Regular cardiac myocyte (primary cell): Measurements from ENCODE around the gene NUBP1. TPM values are rescaled to one million over a fixed set of nuclear protein-coding genes. Genes with fewer than 3 reads are reported as not detected.

ENCODE experiments used
- total RNA-seq: library from RNA; depleted of rRNA; stranded (reverse); fragments of >200 nt; gene quantifications from 2 replicates; pipeline ENCODE4 v1.2.3, GENCODE V29; 2014

Gene NUBP1
- 15.5 and 27.4 TPM in 2 replicates for total RNA-seq

GRCh38 chr16:10743610-10744369, at the start of gene NUBP1:
Gene NUBP1 (plus strand): TSS chr16:10743842. CDS start chr16:10743864, 22 bp downstream.

GRCh38 chr16:10694830-10695229, 48.8 kb upstream of the NUBP1 start, which contains the start of gene TEKT5:
Gene TEKT5 (minus strand): TSS chr16:10694930. CDS start chr16:10694873, 57 bp downstream.

GRCh38 chr16:10817963-10818941, 74.6 kb downstream of the NUBP1 start, which contains the start of gene TVP23A:
Gene TVP23A (minus strand): TSS chr16:10818794. CDS start chr16:10818493, 301 bp downstream.

Other genes with a start within 250 kb of the NUBP1 start
- gene EMP2, start 163.2 kb upstream of the NUBP1 start, total RNA-seq = 10.7 and 16.9 TPM in 2 replicates
- not detected in 2 replicates for gene TEKT5, start 48.9 kb upstream of the NUBP1 start, total RNA-seq
- not detected in 2 replicates for gene TVP23A, start 75.0 kb downstream of the NUBP1 start, total RNA-seq
- 0.56 and 0.77 TPM in 2 replicates for gene CIITA, start 133.4 kb downstream of the NUBP1 start, total RNA-seq
- 42.4 and 57.8 TPM in 2 replicates for gene DEXI, start 198.6 kb downstream of the NUBP1 start, total RNA-seq
- 22.0 and 25.9 TPM in 2 replicates for gene CLEC16A, start 200.7 kb downstream of the NUBP1 start, total RNA-seq